ENCODE measurements around the gene HHIPL1. TPM values are rescaled to one million over a fixed set of nuclear protein-coding genes. Genes with fewer than 3 reads are reported as not detected.
A peak's percentile ranks its signal among the peaks of the same experiment; 100 is the strongest.

HHIPL1 gene
- total and polyA plus RNA-seq, 10 donors, result 0.43 to 4.2 (median 2.7) TPM

DNA sequence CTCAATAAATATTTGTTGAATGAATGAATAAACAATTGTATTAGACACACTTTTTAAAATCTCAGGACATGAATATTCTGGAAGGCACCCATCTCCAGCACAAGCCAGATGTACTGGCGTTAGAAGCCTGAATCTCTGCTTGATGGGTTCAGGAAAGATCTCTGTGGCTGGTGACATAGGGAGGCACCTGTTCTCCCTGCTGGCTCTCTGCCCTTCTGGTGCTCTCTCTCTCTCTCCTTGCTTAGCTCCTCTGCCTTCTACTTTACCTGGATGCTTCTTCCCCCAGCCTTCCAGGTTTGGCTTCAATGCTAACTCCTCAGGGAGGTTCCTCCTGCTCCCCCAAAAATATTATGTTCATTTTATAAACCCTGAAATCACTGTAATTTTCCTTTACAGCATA is 40.7 kb downstream of the HHIPL1 start:
- Histone ChIP-seq H3K36me3 (no peaks in the 10 kb centered on the region), H3K27me3 (replicated peaks in 1 of 7) (peaks cover 0 to 53% (median 3%) of the 10 kb centered on the region in 7 donors), H3K4me3 (no peak overlapping the region), H3K27ac (no peak overlapping the region), H3K9me3 (no peaks in the 10 kb centered on the region), H3K4me1 (peaks cover 4 to 33% (median 18%) of the 10 kb centered on the region in 6 donors)
- intact Hi-C loops (cut with DNase I; ENCODE audit: low total_unique reads), result no loop called here
- WGBS, 5 donors, result 67 to 83% (median 75%) methylated on average over 1 of the region's 1 CpG
- no peak for DNase-seq
- TF ChIP-seq POLR2A (IDR thresholded peaks at IDR 0.05) (no peak), POLR2AphosphoS5 (IDR thresholded peaks at IDR 0.05) (no peak)
- TF ChIP-seq, protein P1, sequence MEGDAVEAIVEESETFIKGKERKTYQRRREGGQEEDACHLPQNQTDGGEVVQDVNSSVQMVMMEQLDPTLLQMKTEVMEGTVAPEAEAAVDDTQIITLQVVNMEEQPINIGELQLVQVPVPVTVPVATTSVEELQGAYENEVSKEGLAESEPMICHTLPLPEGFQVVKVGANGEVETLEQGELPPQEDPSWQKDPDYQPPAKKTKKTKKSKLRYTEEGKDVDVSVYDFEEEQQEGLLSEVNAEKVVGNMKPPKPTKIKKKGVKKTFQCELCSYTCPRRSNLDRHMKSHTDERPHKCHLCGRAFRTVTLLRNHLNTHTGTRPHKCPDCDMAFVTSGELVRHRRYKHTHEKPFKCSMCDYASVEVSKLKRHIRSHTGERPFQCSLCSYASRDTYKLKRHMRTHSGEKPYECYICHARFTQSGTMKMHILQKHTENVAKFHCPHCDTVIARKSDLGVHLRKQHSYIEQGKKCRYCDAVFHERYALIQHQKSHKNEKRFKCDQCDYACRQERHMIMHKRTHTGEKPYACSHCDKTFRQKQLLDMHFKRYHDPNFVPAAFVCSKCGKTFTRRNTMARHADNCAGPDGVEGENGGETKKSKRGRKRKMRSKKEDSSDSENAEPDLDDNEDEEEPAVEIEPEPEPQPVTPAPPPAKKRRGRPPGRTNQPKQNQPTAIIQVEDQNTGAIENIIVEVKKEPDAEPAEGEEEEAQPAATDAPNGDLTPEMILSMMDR (IDR thresholded peaks at IDR 0.05 in 8 of 11, conservative IDR thresholded peaks at IDR 0.05 in 3 of 11), result no peak

DNA sequence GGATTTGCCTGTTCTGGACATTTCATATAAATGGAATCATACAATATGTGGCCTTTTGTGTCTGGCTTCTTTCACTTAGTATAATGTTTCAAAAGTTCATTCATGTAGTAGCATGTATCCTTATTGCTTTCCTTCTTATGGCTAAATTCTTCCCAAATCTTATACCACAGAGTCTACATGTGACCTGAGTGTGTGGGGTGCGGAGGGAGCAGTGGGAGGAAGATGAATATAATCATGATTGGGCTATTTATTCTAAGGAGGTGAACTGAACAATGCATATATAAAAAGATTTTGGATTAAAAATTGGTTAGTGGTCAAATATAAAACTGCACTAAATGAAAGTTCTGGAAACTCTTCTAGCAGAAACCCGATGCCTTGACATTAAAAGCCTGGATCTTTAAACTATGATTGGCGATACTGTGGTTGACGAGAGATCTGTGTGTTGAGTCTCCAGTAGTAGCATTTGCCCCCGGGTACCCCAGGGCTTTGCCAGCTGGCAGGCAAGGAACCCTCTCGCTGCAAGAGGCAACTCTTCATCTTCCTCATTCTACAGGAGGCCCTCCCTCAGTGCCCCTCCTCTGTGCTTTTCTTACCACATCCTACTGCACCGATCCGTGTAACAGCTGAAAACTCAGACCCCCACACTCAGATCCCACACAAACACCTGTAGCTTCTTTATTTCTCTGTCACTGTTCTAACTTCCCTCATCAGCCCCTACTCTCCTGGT is 41.8 kb downstream of the HHIPL1 start:
- H3K4me1 ChIP-seq, result peaks cover 4 to 33% (median 18%) of the 10 kb centered on the region in 6 donors
- H3K4me3 ChIP-seq, result no peak overlapping the region
- peaks cover 0 to 64% (median 3%) of the 10 kb centered on the region in 7 donors for H3K27me3 ChIP-seq (replicated peaks in 1 of 7)
- WGBS, 5 donors, result 55 to 65% (median 58%) methylated on average over 8 of the region's 8 CpGs
- TF ChIP-seq POLR2A (IDR thresholded peaks at IDR 0.05) (no peak), POLR2AphosphoS5 (IDR thresholded peaks at IDR 0.05) (no peak)
- TF ChIP-seq, protein P1 (IDR thresholded peaks at IDR 0.05 in 8 of 11, conservative IDR thresholded peaks at IDR 0.05 in 3 of 11), result no peak
- intact Hi-C loops (cut with DNase I; ENCODE audit: low total_unique reads), result no loop called here
- DNase-seq, result no peak
- H3K36me3 ChIP-seq, result no peaks in the 10 kb centered on the region
- no peaks in the 10 kb centered on the region for H3K9me3 ChIP-seq
- no peak overlapping the region for H3K27ac ChIP-seq

DNA sequence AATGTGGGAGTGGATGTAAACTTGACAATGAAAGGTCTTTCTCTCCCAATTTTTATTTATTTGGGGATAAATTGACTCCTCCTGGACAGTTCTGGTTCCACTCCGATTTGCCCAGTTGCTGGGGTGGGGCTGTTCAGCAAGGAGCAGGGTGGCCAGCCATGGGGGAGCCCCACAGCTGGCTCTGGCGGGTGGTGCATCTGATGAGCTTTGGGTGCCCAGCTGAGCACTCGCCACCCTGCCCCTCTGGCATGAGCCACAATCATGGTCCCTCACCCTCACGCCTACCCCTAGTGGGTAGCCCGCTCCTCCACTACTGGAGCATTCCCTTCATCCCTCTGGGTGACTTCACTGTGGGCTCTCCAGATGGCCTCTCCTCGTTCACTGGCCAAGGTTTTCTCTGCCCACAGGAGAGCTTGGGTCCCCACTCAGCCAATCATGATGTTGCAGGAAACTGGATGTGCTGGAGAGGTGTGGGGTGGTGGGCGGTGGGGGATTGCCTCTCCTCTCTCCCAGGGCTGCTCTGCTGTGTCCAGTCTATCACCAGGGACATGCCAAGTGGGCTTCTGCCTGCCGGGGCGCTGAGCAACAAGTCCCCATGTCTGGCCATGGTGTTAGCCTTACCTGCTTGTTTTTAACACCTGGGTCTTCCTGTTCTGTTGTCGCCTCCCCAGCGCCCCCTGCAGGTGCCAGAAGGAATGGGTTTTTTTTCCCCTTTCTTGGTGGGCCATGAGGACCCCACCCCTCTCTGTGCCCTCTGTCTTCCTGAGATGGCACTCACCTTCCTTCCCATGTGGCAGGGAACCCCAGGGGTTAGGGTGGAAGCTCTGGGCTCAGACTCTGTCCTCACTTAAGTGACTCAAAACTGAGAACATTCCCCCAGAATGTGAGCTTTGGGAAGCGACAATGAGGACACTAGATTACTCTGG is 42.6 kb downstream of the HHIPL1 start:
- peaks cover 0 to 70% (median 3%) of the 10 kb centered on the region in 7 donors for H3K27me3 ChIP-seq (replicated peaks in 1 of 7)
- no peaks in the 10 kb centered on the region for H3K9me3 ChIP-seq
- intact Hi-C loops (cut with DNase I; ENCODE audit: low total_unique reads), result no loop called here
- peaks cover 4 to 31% (median 17%) of the 10 kb centered on the region in 6 donors for H3K4me1 ChIP-seq
- TF ChIP-seq, protein P1 (IDR thresholded peaks at IDR 0.05 in 8 of 11, conservative IDR thresholded peaks at IDR 0.05 in 3 of 11), result peak in 8 of 11 experiments; percentile 16 to 61 (median 46)
- TF ChIP-seq POLR2A (IDR thresholded peaks at IDR 0.05), result no peak
- H3K36me3 ChIP-seq, result no peaks in the 10 kb centered on the region
- no peak overlapping the region for H3K27ac ChIP-seq
- DNase-seq, result no peak
- 42 to 61% (median 55%) methylated on average over 11 to 12 of the region's 12 CpGs for WGBS, 5 donors
- H3K4me3 ChIP-seq, result no peak overlapping the region

DNA sequence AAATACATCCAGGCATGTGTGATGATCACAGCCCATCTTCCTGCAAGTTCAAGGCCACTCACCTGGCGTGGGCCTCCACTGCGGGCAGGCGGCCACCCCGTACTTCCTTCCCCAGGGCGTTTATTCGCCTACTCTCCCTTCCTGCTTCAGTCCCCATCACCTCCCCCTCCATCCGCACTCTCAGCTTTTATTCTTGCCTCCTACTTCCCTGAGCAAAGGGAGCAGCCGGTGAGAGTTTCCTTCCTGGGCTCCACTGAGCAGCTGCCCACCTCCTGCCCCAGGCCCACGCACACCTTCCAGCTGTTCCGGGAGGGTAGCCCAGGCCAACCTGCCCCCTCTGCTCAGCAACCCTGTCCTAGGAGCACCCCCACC is 43.3 kb downstream of the HHIPL1 start:
- H3K4me1 ChIP-seq, result peaks cover under 1 to 24% (median 11%) of the 10 kb centered on the region in 6 donors
- H3K9me3 ChIP-seq, result no peaks in the 10 kb centered on the region
- TF ChIP-seq POLR2AphosphoS5 (IDR thresholded peaks at IDR 0.05), result no peak
- TF ChIP-seq POLR2A (IDR thresholded peaks at IDR 0.05), result no peak
- TF ChIP-seq, protein P1 (IDR thresholded peaks at IDR 0.05 in 8 of 11, conservative IDR thresholded peaks at IDR 0.05 in 3 of 11), result peak in 1 of 11 experiments; percentile 4
- H3K27ac ChIP-seq, result no peak overlapping the region
- H3K36me3 ChIP-seq, result no peaks in the 10 kb centered on the region
- intact Hi-C loops (cut with DNase I; ENCODE audit: low total_unique reads), result no loop called here
- peaks cover 0 to 68% (median 3%) of the 10 kb centered on the region in 7 donors for H3K27me3 ChIP-seq (replicated peaks in 1 of 7)
- no peak for DNase-seq
- WGBS, 5 donors, result 10 to 33% (median 12%) methylated on average over 10 of the region's 10 CpGs
- no peak overlapping the region for H3K4me3 ChIP-seq

All from spleen (tissue), 11 donors.